Stimulated activated CD8-positive, alpha-beta memory T cell treated with anti-CD3 and anti-CD28 coated beads, Interleukin-4, amount 100 ng/mL, for 1 hour (primary cell): ENCODE measurements around the gene FKTN.

Experiments
- DNase-seq, 2 donors: peaks; one replicate each; pipeline ENCODE4 v3.0.0-alpha.2; 2020; ENCODE audit warnings: low read depth in 2 of 2, low spot score in 1 of 2

The FKTN gene

DNA sequence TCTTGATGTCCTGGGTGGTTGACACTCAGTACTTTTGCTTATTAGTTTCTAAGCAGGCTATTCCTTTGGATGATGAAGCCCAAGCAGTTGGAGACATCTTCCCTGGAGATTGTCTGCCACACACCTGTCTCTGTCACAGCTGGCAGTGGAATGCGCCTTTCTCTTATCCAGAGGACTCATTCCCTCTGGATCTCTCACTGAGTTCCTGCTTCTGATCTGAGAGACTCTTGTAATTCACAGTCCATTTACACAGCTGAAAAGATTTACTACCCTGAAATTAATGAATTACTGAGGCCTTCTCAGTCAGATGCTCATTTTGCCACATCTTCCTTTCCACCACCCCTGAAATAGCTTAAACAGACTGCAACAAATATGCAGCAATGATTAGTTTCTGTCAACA is 120.2 kb downstream of the FKTN start:
- no peak for DNase-seq

- no peak for DNase-seq
Observed at GRCh38 chr9:105678781-105679180, 120.8 kb downstream of the FKTN start.

DNA sequence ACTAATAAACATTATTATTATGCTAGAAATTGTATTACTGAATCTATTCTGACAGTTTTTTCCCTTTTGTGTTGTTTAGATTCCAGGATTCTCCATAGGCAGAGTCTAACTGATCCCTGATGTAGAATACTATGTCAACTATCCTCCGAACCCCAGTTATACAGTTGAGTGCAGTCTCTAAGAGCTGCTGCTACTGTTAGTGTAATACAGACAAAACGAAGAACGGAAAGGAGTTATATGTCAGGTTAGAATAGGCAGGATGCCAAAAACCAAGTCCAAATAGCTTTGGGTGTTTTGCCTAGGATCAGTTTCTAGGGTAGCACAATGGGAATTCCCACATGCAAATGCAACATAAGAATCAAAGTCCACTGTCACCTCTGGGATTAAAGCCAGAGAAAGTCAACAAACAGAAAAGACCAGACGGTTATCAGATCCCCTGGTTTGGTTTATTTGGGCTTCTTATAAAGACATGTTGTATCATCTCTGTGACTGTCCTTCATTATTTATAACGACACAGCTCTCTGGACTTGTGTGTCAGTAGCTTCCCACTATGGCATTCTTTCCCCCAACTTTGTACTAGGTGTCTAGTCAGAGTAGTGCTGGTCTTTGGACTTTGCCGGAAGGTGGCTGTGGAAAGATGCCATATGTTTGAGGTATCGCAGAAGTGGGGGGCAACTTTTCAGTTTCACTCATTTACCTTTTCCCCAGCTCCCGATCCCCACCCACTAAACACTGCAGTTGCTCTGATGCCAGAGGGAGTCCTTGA is 121.5 kb downstream of the FKTN start:
- no peak for DNase-seq

DNA sequence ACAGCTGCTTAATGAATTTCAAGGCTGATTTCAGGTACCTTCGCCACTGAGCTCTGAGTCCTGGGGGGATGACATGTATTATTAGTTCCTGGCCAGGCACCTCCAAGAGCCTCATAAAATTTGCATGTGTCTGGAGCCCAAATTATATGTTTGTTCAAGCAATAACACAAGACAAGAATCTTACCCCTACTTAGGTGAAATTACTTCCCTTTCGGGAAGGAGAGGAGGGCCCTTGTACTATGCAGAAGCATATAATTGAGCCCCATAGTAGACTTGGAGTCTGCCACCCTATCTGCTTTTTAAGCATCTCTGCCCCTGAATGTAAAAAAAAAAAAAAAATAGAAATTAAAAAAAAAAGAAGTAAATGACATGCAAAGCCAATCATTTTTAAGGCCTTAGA is 123.4 kb downstream of the FKTN start:
- no peak for DNase-seq

GRCh38 chr9:105681724-105682123 is 123.8 kb downstream of the FKTN start:
- DNase-seq: no peak

DNA sequence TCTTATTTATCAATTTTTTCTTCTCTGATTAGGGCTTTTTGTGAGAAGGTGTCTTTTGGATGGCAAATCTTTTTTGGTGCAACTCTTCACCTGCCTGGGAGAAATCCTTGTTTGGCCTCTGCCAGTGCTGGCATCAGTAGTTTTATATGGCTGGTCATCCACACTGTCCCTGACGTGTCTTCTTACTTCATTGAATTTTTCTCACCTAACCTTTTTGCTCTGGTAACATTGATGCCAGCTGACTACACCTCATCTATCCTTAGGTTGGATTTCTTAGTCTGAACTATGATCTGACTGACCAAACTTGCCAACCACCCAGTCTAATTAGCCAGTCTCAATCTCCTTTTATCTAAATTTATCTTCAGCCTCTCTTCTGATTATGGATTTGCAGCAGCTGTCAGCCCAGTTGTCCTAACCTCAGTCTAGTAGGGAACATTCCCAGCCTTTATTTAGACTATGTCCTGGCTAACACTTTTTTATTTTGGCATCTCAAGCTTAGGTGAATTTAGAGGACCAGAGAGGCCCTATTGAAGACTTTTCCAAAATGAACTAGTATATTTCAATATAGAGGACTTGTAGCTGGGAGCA is 125.9 kb downstream of the FKTN start:
- no peak for DNase-seq

GRCh38 chr9:105686936-105687335 is 129.0 kb downstream of the FKTN start:
- no peak for DNase-seq
